RKO (cell line): ENCODE measurements around the gene PRKCE.

Source experiments
- DNase-seq: peaks from one replicate; pipeline ENCODE4 v3.0.0-alpha.2; 2016; ENCODE audit warnings: low spot score

PRKCE gene

DNA sequence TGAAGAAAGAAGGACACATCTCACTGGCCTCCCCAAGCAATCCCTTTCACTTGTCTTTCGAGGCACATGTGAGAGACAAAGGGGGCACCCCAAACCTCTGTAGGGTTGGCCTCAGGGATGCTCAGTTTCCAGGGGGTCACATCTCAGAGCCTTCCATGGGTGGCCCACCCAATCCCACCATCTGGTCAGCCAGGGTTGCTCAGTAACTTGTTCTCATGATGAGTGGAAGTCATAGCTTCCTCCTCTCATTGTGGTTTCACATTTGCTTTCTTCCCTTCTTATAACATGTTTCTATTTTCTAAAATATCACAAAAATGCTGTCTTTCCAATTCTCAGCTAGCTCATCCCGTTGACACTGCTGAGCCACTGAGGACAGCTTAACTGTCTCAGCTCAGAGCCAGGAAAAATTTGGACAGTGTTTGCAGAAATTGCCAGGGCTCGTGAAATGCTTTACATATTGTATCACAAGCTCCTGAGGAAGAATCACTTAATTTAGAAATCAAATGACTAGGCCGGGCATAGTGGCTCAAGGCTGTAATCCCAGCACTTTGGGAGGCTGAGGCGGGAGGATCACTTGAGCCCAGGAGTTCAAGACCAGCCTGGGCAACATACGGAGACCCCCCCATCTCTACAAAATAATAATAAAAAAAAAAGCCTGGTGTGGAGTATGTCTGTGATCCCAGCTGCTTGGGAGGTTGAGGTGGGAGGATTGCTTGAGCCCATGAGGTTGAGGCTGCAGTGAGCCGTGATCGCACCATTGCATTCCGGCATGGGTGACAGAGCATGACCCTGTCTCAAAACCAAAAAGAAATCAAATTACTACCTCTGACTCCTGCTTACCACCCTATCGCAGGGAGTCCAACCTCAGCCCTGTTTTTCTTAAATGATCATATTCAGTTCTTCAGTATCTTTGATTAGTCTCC is 129.3 kb downstream of the PRKCE start:
- DNase-seq: no peak

DNA sequence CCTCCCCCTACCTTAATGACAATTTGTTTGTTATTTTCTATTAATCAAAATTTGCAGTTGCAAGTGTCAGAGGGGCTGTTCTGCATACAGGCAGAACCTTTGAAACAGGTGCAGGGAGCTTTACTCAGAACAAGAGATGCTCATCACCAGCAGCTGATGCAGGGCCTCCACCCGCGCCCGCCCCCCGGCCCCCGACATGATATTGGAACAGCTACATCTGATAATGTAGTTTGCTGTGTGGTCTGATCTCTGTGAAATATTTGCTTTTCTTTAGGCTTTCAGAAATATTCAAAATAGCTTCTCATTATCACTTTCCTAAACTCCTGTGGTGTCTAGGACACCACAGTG is 130.0 kb downstream of the PRKCE start:
- no peak for DNase-seq

- DNase-seq: no peak
Observed at GRCh38 chr2:45782436-45782835, 131.0 kb downstream of the PRKCE start.

GRCh38 chr2:45782986-45783385 is 131.5 kb downstream of the PRKCE start:
- no peak for DNase-seq

- DNase-seq: no peak
Observed at GRCh38 chr2:45786030-45786835, 134.8 kb downstream of the PRKCE start.

- no peak for DNase-seq
Observed at GRCh38 chr2:45786836-45787357, 135.4 kb downstream of the PRKCE start.

DNA sequence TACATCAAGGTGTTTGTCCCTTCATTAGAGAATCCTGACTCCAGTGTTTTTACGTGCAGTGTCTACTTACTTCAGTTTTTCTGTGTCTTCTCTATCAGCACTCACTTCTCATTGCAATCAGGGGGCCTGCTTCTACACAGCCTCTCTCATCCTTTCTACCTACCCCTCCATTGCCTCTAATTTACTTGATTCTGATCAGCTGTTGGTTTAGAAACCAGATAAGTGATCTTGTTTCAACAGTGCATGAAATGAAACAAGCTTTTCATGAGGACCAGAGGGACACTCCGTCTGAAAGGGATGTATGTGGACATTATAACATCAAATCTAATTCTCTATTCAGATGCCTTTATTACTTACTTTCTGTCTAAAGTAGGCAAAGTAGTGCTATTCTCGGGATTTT is 136.9 kb downstream of the PRKCE start:
- no peak for DNase-seq

DNA sequence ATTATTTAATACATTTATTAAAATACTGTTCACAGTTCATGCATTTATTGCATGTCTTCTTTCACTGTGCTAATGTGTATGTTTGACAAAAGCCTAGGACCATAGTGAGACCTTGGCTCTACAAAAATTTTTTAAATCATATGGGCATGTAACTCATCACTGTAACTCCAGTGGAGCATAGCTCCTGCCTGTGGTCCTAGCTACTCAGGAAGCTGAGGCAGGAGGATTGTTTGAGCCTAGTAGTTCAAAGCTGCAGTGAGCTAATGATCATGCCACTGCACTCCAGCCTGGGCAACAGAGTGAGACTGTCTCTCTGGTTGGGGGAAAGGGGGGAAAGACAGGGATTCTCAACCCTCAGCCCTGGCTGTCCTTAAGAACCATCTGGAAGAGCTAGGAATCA is 137.8 kb downstream of the PRKCE start:
- DNase-seq: no peak

DNA sequence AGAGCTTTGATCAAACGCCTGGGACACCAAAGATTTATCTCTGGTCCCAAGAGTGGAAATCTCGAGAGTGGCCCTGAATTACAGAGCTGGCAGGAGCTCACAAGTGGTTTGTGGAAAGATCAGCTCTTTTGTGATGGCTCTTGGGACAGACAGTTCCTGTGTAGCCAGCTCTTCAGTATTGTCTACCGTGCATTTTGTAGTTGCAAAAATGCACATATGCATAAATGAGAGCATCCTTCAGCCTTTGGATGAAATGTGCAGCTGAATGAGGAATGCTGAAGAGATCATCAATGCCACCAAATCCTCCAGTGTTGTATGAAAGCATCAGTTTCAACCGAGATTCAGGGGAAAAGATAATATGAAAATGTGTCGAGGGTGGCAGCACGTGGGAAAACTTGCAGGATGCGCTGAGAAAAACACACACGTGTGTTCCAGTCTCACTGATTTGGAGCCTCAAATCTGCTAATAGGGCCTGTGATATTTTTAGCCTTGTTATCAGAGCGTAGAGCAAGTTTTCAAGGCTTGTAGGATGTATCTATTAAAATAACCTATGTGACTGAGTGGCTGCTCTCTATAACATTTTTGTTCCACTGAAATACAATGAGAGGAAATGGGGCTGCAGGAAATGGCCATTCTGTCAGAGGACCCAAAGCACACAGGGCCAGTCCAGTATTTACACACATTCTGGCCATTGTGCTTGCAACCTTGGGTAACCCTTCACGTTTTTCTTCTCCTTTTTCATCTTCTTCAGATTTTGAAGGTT is 138.7 kb downstream of the PRKCE start:
- DNase-seq: no peak

- no peak for DNase-seq
Observed at GRCh38 chr2:45793305-45793962, 142.0 kb downstream of the PRKCE start.

- no peak for DNase-seq
Observed at GRCh38 chr2:45794134-45794617, 142.7 kb downstream of the PRKCE start.

- no peak for DNase-seq
Observed at GRCh38 chr2:45796500-45796899, 145.0 kb downstream of the PRKCE start.

- no peak for DNase-seq
Observed at GRCh38 chr2:45797451-45798230, 146.2 kb downstream of the PRKCE start.

DNA sequence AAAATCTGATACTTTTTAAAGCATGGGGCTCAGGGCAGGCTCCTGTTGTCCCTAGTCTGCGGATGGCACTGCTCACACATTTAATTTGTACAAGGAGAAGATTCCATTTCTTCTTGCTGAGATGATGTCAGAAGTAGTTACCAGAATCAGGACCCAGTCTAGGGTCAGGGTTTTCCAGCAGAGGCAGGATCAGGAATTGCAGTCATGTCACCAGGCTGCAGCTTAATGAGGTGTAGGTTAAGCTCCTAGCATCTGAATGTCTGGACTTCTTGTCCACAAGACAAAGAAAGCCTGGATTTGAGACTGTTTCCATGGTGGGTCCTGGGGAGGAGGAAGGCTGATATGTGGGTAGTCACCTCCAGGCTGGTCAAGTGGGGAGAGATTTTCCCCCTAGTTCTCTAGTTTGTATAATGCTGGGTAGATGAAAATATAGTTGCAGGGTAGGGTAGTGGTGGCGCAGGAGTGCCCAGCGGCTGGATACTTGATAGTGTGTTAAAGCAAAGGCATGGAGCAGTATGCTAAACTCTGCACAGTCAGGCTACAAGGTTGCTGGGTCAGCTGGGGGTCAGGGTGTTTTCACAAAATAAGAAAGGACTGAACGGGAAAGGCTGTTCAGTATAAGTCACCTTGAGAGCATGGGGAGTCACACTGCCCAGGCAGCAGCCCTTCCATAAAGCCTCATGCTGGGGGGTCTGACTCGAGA is 148.4 kb downstream of the PRKCE start:
- DNase-seq: no peak

DNA sequence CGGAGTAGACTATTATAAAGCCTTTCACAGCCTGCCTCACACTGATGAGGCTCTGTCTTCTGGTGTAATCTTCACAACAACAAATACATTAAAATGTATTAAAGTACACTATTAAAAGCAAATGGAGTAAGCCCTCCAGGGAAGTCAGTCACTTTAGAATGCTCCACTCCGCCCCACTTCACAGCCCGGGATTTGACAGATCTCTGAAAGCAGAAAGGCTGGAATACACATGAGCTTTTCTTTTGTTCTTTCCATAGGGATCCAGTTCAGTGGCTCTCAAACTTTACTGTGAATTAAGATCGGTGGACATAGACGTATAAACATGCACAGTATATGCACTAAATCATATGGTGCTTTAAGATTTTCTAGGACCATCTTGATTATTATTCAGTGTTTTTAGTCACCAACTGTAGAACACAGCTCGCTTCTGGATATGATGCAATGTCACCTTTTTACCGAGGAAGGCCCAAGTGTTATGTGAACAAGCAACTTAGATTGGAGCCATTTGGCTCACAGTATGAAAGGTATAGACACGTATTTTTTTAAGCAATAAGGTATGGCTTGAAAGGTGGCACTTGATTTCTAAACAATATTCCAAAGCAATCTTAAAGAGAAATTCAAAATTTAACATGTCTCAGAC is 151.1 kb downstream of the PRKCE start:
- no peak for DNase-seq

DNA sequence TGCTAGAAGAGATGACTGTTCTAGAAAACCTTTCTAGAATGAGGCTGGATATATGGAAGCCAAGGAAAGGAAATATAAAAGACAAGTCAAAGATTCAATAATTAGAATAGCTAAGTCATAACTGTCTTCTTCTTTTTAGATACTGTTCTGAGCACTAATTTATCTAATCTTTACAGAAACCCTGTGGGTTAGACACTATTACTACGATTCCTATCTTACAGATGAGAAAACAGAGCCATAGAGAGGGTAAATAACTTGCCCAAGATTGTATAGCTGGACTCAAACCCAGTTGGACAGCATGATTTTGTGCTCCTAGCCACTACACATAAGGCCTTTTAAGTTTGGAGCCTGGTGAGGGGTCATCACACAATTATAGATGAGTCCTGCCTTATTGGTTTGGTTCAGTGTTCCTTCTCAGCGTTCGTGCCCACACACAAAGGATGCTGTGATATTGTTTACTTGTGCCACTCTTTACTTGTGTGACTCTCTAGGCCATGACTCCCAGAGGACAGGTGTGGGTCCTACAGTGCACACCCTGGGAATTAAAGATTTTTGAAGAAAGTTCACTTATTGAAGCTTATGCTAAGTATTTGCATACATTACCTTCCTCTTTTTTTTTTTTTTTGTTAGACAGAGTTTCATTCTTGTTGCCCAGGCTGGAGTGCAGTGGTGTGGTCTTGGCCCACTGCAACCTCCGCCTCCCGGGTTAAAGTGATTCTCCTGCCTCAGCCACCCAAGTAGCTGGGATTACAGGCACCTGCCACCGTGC is 153.7 kb downstream of the PRKCE start:
- no peak for DNase-seq

GRCh38 chr2:45806563-45807358 is 155.3 kb downstream of the PRKCE start:
- DNase-seq: no peak

GRCh38 chr2:45808294-45808800 is 156.9 kb downstream of the PRKCE start:
- no peak for DNase-seq
